ENCODE data around the gene MEIS2.

- TF ChIP-seq CTCF (IDR thresholded peaks at IDR 0.05; ENCODE audit: extremely low read depth in 1 of 2, insufficient read depth in 1 of 2, low read depth in 1 of 2, low read length in 2 of 2) (no peak), EZH2 (IDR thresholded peaks at IDR 0.05; ENCODE audit: borderline replicate concordance, low read depth, low read length, severe bottlenecking) (no peak), POLR2A (IDR thresholded peaks at IDR 0.05; ENCODE audit: low read depth, low read length) (no peak), GATA2 (IDR thresholded peaks at IDR 0.05; ENCODE audit: insufficient read depth, insufficient read length, low read depth, low read length) (no peak), MAX (IDR thresholded peaks at IDR 0.05; ENCODE audit: insufficient read depth, insufficient read length) (no peak), POLR2AphosphoS5 (IDR thresholded peaks at IDR 0.05; ENCODE audit: insufficient read depth, low read depth, low read length) (no peak), MYC (IDR thresholded peaks at IDR 0.05; ENCODE audit: low read depth, low read length) (no peak), JUN (IDR thresholded peaks at IDR 0.05; ENCODE audit: borderline replicate concordance, insufficient read depth, insufficient read length, low read depth) (no peak), FOS (IDR thresholded peaks at IDR 0.05; ENCODE audit: borderline replicate concordance, insufficient read depth, low read length) (no peak)
These were observed 163.7 kb downstream of the MEIS2 start for GRCh38 chr15:36936613-36937012.
